Measurements from ENCODE around the gene LACRT.

GRCh38 chr12:54624315-54625279 is 10.1 kb downstream of the LACRT start:
- TF ChIP-seq CTCF (IDR thresholded peaks at IDR 0.05): no peak
- no peak for TF ChIP-seq ZFX (IDR thresholded peaks at IDR 0.05; ENCODE audit: borderline replicate concordance)
